Measurements from ENCODE around the gene EPB41L1. TPM values are rescaled to one million over a fixed set of nuclear protein-coding genes. Genes with fewer than 3 reads are reported as not detected.
A peak's percentile ranks its signal among the peaks of the same experiment; 100 is the strongest.

Gene EPB41L1
- total RNA-seq, 1 donor from 2014 or later, result 32.7 TPM

- Histone ChIP-seq H3K4me2 (peak overlapping the region; percentile 13), H3K4me3 (no peak overlapping the region), H3K27me3 (no peaks in the 10 kb centered on the region), H2AFZ (replicated peaks) (peak overlapping the region; percentile 50), H3K9me3 (ENCODE audit: low read depth) (no peaks in the 10 kb centered on the region), H3K79me2 (ENCODE audit: low read depth) (no peaks in the 10 kb centered on the region), H3K4me1 (peaks cover 9% of the 10 kb centered on the region), H3K9ac (no peak overlapping the region), H3K36me3 (no peaks in the 10 kb centered on the region), H4K20me1 (ENCODE audit: low read depth) (no peaks in the 10 kb centered on the region), H3F3A (ENCODE audit: low read depth) (no peaks in the 10 kb centered on the region), H3K27ac (no peak overlapping the region)
- H3K36me3 Mint-ChIP-seq, result no peaks in the 10 kb centered on the region
- H3K9me3 Mint-ChIP-seq, result no peaks in the 10 kb centered on the region
- peak overlapping the region; percentile 69 for H3K4me3 Mint-ChIP-seq
- no peak overlapping the region for H3K27ac Mint-ChIP-seq
- peaks cover 33% of the 10 kb centered on the region for H3K4me1 Mint-ChIP-seq
- DNase-seq (ENCODE audit: low spot score), result peak; percentile 11
- H3K27me3 Mint-ChIP-seq (ENCODE audit: insufficient read depth, low read depth), result peaks cover 3% of the 10 kb centered on the region
- no peak for TF ChIP-seq EZH2phosphoT487 (IDR thresholded peaks at IDR 0.05)
- TF ChIP-seq CTCF (IDR thresholded peaks at IDR 0.05), result no peak
- no peak for TF ChIP-seq EZH2 (IDR thresholded peaks at IDR 0.05)
Measured at GRCh38 chr20:36274181-36274841, 119.8 kb downstream of the EPB41L1 start.

GRCh38 chr20:36275011-36275410, 120.5 kb downstream of the EPB41L1 start:
- H3K4me3 Mint-ChIP-seq, result no peak overlapping the region
- Histone ChIP-seq H3K4me3 (no peak overlapping the region), H4K20me1 (ENCODE audit: low read depth) (no peaks in the 10 kb centered on the region), H3K9ac (no peak overlapping the region), H3K79me2 (ENCODE audit: low read depth) (no peaks in the 10 kb centered on the region), H2AFZ (replicated peaks) (no peak overlapping the region), H3K36me3 (no peaks in the 10 kb centered on the region), H3K27ac (no peak overlapping the region), H3K4me1 (peaks cover 7% of the 10 kb centered on the region), H3F3A (ENCODE audit: low read depth) (no peaks in the 10 kb centered on the region), H3K4me2 (no peak overlapping the region), H3K27me3 (no peaks in the 10 kb centered on the region), H3K9me3 (ENCODE audit: low read depth) (no peaks in the 10 kb centered on the region)
- no peak overlapping the region for H3K27ac Mint-ChIP-seq
- DNase-seq (ENCODE audit: low spot score), result no peak
- no peaks in the 10 kb centered on the region for H3K9me3 Mint-ChIP-seq
- TF ChIP-seq EZH2phosphoT487 (IDR thresholded peaks at IDR 0.05), result no peak
- no peak for TF ChIP-seq CTCF (IDR thresholded peaks at IDR 0.05)
- no peak for TF ChIP-seq EZH2 (IDR thresholded peaks at IDR 0.05)
- no peaks in the 10 kb centered on the region for H3K36me3 Mint-ChIP-seq
- H3K4me1 Mint-ChIP-seq, result peaks cover 29% of the 10 kb centered on the region
- H3K27me3 Mint-ChIP-seq (ENCODE audit: insufficient read depth, low read depth), result peaks cover 3% of the 10 kb centered on the region

GRCh38 chr20:36275441-36276189, 121.1 kb downstream of the EPB41L1 start:
- peaks cover 5% of the 10 kb centered on the region for H3K27me3 Mint-ChIP-seq (ENCODE audit: insufficient read depth, low read depth)
- H3K4me2 ChIP-seq, result no peak overlapping the region
- TF ChIP-seq CTCF (IDR thresholded peaks at IDR 0.05) (peak; percentile 3), EZH2 (IDR thresholded peaks at IDR 0.05) (no peak), EZH2phosphoT487 (IDR thresholded peaks at IDR 0.05) (no peak)
- H3K27ac Mint-ChIP-seq, result no peak overlapping the region
- no peak overlapping the region for H3K27ac ChIP-seq
- H3K9ac ChIP-seq, result no peak overlapping the region
- H3K4me3 Mint-ChIP-seq, result no peak overlapping the region
- no peaks in the 10 kb centered on the region for H3K27me3 ChIP-seq
- H3K4me1 Mint-ChIP-seq, result peaks cover 27% of the 10 kb centered on the region
- H3F3A ChIP-seq (ENCODE audit: low read depth), result no peaks in the 10 kb centered on the region
- H4K20me1 ChIP-seq (ENCODE audit: low read depth), result no peaks in the 10 kb centered on the region
- DNase-seq (ENCODE audit: low spot score), result no peak
- H3K36me3 ChIP-seq, result no peaks in the 10 kb centered on the region
- H3K9me3 ChIP-seq (ENCODE audit: low read depth), result no peaks in the 10 kb centered on the region
- no peaks in the 10 kb centered on the region for H3K36me3 Mint-ChIP-seq
- H3K4me3 ChIP-seq, result no peak overlapping the region
- H3K79me2 ChIP-seq (ENCODE audit: low read depth), result no peaks in the 10 kb centered on the region
- peaks cover 7% of the 10 kb centered on the region for H3K4me1 ChIP-seq
- no peak overlapping the region for H2AFZ ChIP-seq (replicated peaks)
- no peaks in the 10 kb centered on the region for H3K9me3 Mint-ChIP-seq
